ENCODE data around the gene ZBTB24.

Gene ZBTB24

DNA sequence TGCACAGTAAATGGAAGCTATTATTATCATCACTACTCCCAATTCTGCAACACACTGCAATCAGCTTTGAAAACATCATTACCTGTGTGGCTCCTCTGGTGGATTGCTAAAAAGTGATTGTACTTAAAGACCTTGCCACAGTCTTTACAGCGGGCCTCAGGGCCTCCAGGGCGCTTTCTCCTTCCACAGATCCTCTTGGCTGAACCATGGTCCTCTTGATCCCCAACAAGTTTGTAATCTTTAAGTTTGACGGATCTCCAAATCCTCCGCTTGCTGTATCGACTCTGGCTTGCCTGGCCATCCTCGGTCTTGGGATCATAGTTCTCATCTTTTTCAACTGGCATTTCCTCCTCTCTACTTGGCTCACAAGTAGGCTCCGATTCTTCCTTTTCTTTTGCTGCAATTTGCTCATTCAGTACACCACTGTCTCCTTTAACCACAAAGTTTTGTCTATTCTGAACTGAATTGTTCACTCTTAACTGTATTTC lies 2.0 kb downstream of the ZBTB24 start:
- DNase-seq (ENCODE audit: low read depth in 2 of 2) = no peak
- H3K4me3 ChIP-seq (replicated peaks in 1 of 2; ENCODE audit: low read depth in 2 of 2, low read length in 2 of 2) = no peak overlapping the region
- no peak for TF ChIP-seq CTCF (IDR thresholded peaks at IDR 0.05; ENCODE audit: low read depth, low read length)

DNA sequence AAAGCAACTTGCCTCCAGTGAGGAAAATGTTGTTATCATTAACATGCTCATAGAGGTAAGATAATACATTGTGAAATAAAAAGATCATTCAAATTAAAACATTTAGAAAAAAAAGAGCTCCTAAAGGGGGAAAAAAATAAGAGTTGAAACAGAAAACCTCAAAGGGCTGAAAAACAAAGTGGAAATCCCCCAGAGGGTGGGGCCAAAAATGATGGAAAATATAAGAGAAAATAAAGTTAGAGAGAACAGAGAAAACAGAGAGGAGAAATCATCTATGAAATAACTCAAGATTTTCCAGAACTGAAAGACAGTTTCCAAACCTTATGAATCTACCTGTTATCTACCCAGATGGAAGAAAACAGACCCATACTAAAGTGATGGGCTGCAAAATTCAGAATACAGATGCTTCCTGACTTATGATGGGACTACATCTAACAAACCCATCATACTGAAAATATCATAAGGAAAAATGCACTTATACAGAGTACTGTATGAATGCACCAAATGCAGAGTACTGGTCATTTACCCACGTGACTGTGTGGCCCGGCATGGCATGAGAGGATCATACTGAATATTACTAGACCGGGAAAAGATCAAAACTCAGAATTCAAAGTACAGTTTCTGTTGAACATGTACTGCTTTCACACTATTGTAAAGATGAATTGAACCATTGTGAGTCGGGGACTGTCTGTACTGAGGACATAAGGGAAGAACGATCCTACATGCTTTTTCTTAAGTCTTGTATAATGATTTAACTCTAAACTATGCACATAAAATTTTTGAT lies 4.0 kb downstream of the ZBTB24 start:
- no peak for TF ChIP-seq CTCF (IDR thresholded peaks at IDR 0.05; ENCODE audit: low read depth, low read length)
- H3K4me3 ChIP-seq (replicated peaks in 1 of 2; ENCODE audit: low read depth in 2 of 2, low read length in 2 of 2) = no peak overlapping the region
- no peak for DNase-seq (ENCODE audit: low read depth in 2 of 2)

DNA sequence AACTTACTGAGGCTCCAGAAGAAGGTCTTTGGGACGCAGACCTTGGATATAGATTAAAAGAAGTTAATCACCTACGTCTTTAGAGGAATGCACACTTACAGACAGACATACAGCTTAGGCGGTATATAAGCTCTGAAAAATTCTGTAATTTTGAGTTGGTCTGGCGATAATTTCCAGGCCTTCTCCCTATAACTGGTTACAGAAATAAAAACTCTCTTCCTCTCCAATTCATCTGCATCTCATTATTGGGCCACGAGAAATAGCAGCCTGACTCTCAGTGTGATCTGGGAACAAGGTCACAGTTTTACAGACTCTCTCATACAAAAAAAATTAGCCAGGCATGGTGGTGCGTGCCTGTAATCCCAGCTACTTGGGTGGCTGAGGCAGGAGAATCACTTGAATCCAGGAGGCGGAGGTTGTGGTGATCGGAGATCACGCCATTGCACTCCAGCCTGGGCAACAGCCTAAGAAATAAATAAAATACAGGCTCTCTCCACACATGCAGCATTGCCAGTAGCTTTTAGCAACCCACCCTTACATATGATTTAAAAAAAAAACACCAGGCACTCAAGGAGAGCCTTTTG lies 4.7 kb downstream of the ZBTB24 start:
- H3K4me3 ChIP-seq (replicated peaks in 1 of 2; ENCODE audit: low read depth in 2 of 2, low read length in 2 of 2) = no peak overlapping the region
- no peak for TF ChIP-seq CTCF (IDR thresholded peaks at IDR 0.05; ENCODE audit: low read depth, low read length)
- DNase-seq (ENCODE audit: low read depth in 2 of 2) = no peak

DNA sequence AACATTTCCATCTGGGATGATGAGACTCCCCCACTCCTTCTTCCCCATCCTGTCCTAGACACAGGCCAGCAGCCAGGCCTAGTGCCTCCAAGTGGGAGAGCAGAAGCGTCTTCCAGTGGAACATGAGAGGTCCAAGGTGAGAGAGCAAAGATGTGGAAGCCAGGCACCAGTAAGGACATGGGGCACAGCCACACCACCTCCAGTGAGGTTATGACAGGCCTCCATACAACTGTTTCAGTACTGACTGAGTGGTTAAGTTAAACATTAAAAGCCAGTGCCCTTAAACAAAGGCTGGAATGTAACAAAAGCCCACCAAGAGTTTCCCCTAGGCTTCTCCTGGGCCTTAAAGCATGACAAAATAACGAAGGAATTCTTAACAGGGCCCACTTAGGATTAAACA lies 5.3 kb downstream of the ZBTB24 start:
- no peak for DNase-seq (ENCODE audit: low read depth in 2 of 2)
- no peak overlapping the region for H3K4me3 ChIP-seq (replicated peaks in 1 of 2; ENCODE audit: low read depth in 2 of 2, low read length in 2 of 2)
- no peak for TF ChIP-seq CTCF (IDR thresholded peaks at IDR 0.05; ENCODE audit: low read depth, low read length)

DNA sequence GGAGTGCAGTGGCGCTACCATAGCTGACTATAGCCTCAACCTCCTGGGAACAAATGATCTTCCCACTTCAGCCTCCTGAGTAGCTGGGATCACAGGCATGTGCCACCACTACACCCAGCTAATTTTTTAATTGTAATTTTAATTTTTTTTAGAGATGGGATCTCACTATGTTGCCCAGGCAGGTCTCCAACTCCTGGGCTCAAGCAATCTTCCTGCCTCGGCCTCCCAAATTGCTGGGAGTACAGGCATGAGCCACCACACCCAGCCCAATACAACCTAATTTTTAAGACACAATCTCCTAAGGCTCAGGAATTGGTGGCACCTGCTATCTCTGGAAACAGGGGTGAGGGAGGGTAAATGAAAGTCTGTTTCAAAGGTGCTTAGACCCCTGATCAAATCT lies 5.8 kb downstream of the ZBTB24 start:
- no peak for DNase-seq (ENCODE audit: low read depth in 2 of 2)
- H3K4me3 ChIP-seq (replicated peaks in 1 of 2; ENCODE audit: low read depth in 2 of 2, low read length in 2 of 2) = no peak overlapping the region
- TF ChIP-seq CTCF (IDR thresholded peaks at IDR 0.05; ENCODE audit: low read depth, low read length) = no peak

DNA sequence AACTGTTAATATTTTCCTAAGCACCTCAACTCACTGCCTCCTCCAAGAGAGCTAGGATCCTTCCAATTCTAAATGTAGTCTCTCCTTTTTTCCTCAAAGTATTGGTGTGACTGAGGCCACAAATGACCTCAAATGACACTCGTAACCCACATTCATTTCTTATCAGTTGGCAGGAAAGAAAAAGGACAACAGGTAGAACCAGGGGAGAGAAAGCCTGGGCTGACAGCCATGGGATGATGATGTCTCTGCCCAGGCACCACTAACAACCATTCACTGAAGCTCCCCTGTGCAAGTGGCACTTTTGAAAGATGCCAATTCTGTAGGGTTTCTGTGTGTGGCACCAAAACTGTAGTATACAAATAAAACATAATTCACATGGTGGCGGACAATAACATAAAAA lies 7.4 kb downstream of the ZBTB24 start:
- no peak for TF ChIP-seq CTCF (IDR thresholded peaks at IDR 0.05; ENCODE audit: low read depth, low read length)
- no peak for DNase-seq (ENCODE audit: low read depth in 2 of 2)

More for the DNA sequence above, 7.4 kb downstream of the ZBTB24 start:
- no peak overlapping the region for H3K4me3 ChIP-seq (replicated peaks in 1 of 2; ENCODE audit: low read depth in 2 of 2, low read length in 2 of 2)
